HG03442 (cell line): ENCODE measurements around the gene LCNL1.

Experiments used
- ATAC-seq: cut with Tn5 transposase; IDR thresholded peaks from one replicate; pipeline ENCODE4 v1.9.1; 2021; ENCODE audit warnings: mild to moderate bottlenecking, moderate library complexity; ENCODE audit not compliant: unreplicated experiment

Gene LCNL1

GRCh38 chr9:136958473-136958872, 24.3 kb upstream of the LCNL1 start:
- no peak for ATAC-seq

- no peak for ATAC-seq
Measured at GRCh38 chr9:136958898-136959850, 23.6 kb upstream of the LCNL1 start.

GRCh38 chr9:136960212-136960937, 22.4 kb upstream of the LCNL1 start:
- ATAC-seq = no peak

GRCh38 chr9:136960938-136961275, 21.9 kb upstream of the LCNL1 start:
- no peak for ATAC-seq

- no peak for ATAC-seq
Measured at GRCh38 chr9:136961279-136962065, 21.3 kb upstream of the LCNL1 start.

GRCh38 chr9:136962163-136962562, 20.6 kb upstream of the LCNL1 start:
- ATAC-seq = no peak

- ATAC-seq = no peak
Measured at GRCh38 chr9:136962701-136963248, 20.0 kb upstream of the LCNL1 start.

- ATAC-seq = no peak
Measured at GRCh38 chr9:136963341-136963740, 19.5 kb upstream of the LCNL1 start.

- no peak for ATAC-seq
Measured at GRCh38 chr9:136963751-136964150, 19.0 kb upstream of the LCNL1 start.

GRCh38 chr9:136964171-136964689, 18.6 kb upstream of the LCNL1 start:
- no peak for ATAC-seq

GRCh38 chr9:136964833-136965422, 17.9 kb upstream of the LCNL1 start:
- ATAC-seq = no peak

- no peak for ATAC-seq
Measured at GRCh38 chr9:136965771-136966484, 16.9 kb upstream of the LCNL1 start.

- no peak for ATAC-seq
Measured at GRCh38 chr9:136968333-136969127, 14.3 kb upstream of the LCNL1 start.

GRCh38 chr9:136969150-136969549, 13.6 kb upstream of the LCNL1 start:
- ATAC-seq = no peak

- no peak for ATAC-seq
Measured at GRCh38 chr9:136969774-136970173, 13.0 kb upstream of the LCNL1 start.

- no peak for ATAC-seq
Measured at GRCh38 chr9:136970361-136970760, 12.4 kb upstream of the LCNL1 start.

- no peak for ATAC-seq
Measured at GRCh38 chr9:136971746-136972145, 11.0 kb upstream of the LCNL1 start.

- ATAC-seq = no peak
Measured at GRCh38 chr9:136972335-136972734, 10.5 kb upstream of the LCNL1 start.

- no peak for ATAC-seq
Measured at GRCh38 chr9:136972743-136973142, 10.1 kb upstream of the LCNL1 start.
